GM21723 (cell line): ENCODE measurements around the gene SCN2B.

Source experiments
- ATAC-seq: cut with Tn5 transposase; IDR thresholded peaks from one replicate; pipeline ENCODE4 v1.9.1; 2021; ENCODE audit warnings: mild to moderate bottlenecking, moderate library complexity; ENCODE audit not compliant: unreplicated experiment

The SCN2B gene

DNA sequence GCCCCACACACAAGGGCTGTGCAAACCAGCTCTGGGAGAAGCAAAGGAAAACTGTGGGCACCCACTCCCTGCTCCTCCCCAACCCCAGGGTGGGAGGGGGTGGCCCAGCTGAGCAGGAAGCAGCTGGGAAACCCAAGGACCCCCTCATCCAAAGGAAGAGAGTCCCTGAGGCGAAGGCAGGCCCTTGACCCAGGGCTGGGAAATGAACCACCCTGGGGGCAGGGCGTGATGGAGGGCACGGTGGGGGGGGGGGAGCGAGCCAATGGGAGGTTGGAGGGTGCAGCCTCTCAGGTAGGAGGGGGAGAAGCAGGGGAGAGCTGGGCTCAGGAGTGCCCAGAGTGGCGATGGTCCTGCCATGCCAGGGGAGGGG is 40.7 kb downstream of the SCN2B start:
- no peak for ATAC-seq

- ATAC-seq, result no peak
These were observed 41.2 kb downstream of the SCN2B start for GRCh38 chr11:118135051-118135795.

- ATAC-seq, result no peak
These were observed 42.6 kb downstream of the SCN2B start for GRCh38 chr11:118133816-118134215.

GRCh38 chr11:118132385-118133151 is 43.9 kb downstream of the SCN2B start:
- no peak for ATAC-seq

DNA sequence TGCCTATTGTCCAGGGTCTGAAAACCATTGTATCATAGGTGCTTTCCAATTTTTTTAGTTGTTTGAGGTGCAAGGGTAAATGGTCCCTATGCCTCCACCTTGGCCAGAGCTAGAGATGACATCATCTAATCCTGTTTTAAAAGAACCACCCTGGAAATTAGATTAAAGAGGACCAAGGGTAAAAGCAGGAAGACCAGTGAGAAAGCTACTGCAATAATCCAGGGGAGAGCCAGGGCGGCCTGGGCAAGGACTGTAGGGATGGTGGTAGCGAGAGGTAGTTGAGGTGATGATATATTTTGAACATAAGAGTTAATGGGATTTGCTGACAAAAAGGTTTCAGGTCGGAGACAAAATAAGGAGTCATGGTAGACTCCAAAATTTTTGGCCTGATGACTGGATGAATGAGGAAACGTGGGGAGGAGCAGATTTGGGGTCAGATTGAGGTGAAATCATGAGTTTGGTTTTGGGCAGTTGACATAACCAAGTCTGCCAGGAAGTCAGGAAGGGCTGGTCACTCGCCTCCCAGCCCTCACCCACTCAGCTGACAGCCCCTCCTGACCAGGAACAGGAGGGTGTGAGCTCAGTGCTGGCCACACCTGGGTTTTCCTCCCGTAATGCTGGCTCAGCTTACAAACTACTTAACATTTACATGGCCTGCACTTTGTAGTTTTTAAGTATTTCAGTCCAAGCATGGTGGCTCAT is 46.8 kb downstream of the SCN2B start:
- no peak for ATAC-seq

GRCh38 chr11:118128721-118129470 is 47.5 kb downstream of the SCN2B start:
- no peak for ATAC-seq

DNA sequence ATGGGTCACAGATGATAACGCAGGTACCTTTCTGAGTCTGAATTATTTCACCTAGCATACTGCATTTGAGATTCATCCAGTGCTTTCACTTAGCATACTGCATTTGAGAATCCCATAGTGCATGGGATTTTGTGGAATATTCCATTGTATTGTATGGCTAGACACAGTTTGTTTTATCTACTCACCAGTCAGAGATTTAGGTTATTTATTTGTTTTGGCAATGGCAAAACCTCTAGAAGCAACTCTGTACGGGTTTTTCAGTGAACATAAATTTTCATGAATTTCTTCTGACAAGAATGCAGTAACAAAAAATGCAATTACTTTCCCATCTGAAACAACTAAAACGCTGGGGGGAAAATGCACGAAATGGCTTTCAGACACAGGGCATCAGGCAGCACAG is 48.1 kb downstream of the SCN2B start:
- ATAC-seq, result no peak

DNA sequence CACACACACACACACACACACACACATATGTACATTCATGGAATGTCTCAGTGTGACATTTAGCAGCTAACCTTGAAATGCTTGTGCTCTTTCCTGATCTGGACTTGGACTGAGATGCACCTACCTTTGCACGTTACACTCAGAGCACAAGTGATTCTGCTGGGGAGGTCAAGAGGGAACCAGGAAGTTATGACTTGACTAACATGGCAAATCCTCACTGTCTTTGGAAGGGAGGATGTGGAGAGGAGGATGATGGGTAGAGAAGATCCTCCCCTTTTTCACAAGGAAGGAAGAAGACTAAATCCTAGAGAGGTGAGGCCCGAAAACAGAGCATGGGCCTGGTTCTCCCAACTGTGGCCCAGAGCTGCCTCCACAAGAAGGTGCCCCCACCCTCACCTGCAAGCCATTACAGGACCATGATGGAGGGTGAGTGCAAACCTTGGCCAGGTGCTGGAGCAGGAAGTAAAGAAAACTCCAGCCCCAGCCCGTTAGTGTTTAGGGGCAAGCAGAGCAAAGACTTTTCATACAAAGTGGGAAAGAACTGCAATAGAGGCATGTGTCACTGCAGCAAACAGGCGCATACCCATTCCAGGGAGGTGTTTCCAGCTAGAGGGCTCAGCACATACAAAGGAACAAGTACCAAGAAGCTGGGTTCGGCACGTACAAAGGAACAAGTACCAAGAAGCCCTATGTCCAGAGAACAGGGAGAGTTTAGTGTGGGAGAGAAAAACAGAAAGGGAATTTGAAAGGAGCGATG is 50.2 kb downstream of the SCN2B start:
- no peak for ATAC-seq

GRCh38 chr11:118124929-118125535 is 51.4 kb downstream of the SCN2B start:
- no peak for ATAC-seq

DNA sequence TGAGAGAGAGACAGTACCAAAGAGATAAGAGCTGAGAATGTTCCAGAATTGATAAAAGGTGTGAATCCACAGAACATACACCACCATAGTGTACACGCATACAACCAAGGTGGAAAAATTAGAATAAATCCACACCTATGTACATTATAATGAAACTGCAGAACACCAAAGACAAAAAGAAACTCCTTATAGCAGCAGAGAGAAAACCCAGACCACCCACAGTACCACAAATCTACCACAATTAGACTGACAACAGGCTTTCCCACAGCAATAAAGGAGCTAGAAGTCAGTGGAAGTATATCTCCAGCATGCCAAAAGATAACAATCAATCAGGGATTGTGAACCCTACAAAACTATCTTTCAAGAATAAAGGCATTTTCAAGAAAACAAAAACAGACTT is 55.6 kb downstream of the SCN2B start:
- no peak for ATAC-seq

GRCh38 chr11:118117790-118118601 is 58.4 kb downstream of the SCN2B start:
- no peak for ATAC-seq

DNA sequence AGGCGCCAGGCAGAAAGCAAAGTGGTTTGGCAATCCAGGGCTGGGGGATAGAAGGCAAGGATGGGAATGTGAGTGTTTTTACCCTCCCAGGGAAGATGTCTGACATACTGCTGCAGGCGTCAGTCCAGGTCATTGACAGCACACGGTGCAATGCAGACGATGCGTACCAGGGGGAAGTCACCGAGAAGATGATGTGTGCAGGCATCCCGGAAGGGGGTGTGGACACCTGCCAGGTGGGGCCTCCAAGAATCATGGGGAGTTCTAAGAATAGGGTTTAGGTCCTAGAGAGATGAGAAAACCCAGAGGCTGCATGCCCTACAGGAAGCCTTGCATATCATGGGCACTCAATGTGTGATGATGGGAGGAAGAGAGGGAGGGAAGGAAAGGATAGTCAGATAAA is 61.4 kb downstream of the SCN2B start:
- ATAC-seq, result no peak

DNA sequence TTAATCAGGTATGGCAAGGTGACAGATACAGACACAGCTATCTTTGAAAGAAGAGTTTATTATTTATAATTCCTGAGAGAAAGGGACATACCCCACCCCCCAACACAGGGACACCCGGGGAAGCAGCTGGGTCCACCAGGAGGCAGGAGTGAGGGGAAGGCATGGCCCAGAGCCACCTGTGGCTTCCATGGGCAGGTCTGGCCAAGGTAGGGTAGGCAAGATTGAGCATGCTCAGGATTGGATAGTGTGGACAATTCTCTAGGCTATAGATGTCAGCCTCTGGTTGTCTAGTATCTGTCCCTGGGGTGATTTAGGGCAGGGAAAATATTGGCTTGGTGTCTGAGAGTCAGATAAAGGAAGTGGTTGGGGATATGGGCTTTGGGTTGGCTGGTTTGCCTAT is 62.2 kb downstream of the SCN2B start:
- no peak for ATAC-seq

DNA sequence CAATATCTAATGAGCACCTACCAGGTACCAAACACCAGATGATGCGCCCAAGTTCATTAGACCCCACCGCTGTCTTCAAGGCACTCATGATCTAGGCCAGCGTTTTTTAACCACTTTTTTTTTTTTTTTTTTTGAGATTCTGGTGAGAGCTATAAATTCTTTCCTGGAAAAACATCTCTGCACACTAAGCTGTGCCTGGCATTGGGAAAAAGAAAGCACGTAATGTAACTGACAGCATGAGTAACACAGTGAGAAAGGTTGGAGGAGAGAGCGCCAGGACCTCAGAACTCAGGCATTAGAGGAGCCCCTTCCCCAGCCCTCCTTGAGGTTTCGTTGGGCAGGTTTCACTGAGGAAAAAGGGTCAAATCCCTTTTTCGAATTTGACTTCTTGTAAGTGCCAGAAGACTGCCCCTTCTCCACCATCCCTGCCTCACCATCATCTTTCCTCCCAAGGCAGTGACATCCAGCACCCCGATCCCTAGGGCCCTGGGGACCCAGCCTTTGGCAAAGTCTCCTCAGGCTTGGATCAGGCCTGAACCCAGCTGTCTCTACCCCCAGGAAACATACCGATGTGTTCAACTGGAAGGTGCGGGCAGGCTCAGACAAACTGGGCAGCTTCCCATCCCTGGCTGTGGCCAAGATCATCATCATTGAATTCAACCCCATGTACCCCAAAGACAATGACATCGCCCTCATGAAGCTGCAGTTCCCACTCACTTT is 63.6 kb downstream of the SCN2B start:
- no peak for ATAC-seq
